NCI-H748 (cell line): ENCODE data around the gene TNK2.

Source experiments
- DNase-seq: peaks from one replicate; lab custom pipeline; 2025; ENCODE audit not compliant: unreplicated experiment; lab: John Stamatoyannopoulos, UW

The TNK2 gene

GRCh38 chr3:195900436-195901355 lies 7.7 kb downstream of the TNK2 start:
- no peak for DNase-seq

DNA sequence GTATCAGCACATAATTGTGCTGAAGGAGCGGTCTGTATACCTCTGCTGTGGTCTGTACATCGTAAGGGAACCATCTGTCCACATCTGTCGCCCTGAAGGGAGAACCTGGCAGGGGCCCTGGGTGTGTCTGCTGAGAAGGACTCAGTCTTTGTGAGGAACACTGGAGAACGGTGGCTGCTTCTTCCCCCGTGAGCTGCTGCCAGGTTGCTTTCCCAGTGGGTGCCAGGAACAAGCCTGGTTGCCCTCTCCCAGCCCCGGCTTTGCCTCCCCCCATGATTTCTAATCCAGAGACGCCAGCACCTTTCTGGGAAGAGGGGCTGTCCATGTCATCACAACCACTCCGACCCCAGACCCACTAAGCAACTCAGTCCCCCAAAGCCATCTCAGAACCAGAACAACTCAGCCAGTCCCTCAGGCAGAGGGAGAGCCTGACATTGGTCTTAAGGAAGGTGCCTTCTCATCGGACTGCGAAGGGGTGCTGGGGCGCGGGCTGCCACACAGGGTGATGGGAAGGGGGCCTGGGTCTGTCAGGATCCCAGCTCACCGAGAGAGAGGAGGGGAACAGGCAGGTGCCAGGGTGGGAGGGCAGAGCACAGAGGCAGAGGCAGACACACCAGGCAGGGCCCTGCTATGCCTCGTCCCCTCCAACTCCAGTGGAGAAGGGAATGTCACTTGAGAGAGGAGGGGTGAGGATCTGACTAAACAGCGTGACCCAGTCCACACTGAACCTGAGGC lies 8.5 kb downstream of the TNK2 start:
- no peak for DNase-seq

DNA sequence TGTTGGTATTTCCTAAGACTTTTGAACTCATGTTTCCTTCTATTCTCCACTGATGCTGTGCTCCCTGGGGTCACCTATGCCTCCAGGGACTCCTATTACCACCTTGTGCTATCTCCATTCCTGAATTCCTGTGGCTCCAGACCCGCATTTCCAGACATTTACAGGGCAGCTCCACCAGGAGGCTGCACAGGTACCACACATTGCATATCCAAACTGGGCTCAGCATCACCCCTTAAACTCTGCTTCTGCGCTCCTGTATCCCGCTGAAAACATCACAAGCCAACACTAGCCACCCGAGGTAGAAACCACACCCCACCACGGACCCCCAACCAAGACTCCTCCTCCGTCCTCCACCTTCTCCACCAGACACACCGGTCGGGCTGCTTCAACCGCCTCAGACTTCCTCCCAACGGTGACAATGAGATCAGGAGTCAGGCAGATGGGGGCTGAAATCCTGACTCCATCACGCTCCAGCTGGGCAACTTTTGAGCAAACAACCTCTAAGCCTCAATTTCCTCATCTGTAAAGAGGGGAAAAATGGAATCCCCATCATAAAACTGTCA lies 10.4 kb downstream of the TNK2 start:
- DNase-seq, result no peak

GRCh38 chr3:195897081-195897852 lies 11.1 kb downstream of the TNK2 start:
- DNase-seq, result no peak

DNA sequence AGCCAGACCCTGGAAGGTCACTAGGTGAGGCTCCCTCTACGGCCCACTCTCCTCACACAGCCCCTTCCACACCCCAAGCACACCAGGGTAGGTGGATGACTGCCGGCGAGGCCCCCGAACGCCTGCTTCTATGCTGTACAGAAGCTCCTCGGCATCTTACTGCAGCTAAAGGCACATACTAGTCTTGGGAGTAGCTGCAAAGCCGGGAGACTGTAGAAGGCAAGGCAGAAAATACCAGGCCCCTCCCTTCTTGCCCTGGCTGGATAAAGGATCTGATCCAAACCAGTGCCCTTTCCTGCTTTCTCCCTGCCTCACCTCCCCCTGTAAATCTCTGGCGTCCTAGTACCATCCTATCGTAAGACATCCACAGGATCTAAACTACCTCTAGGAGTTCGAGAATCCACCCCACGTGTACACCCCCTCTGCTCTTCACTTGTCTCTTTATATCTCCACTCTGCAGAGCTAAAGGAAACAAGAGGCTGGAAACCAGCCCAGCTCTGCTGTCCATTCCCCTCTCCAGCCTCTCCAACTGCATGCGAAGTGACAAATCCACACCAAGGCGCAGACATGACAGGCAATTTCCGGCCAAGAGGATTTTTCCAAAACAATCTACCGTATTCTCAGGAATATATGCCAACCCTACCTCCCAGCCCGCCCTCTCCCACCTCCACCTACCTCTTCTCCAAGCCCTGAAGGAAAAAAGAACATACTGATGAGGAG lies 11.8 kb downstream of the TNK2 start:
- no peak for DNase-seq

GRCh38 chr3:195895861-195896360 lies 12.4 kb downstream of the TNK2 start:
- peak; percentile 36 for DNase-seq

DNA sequence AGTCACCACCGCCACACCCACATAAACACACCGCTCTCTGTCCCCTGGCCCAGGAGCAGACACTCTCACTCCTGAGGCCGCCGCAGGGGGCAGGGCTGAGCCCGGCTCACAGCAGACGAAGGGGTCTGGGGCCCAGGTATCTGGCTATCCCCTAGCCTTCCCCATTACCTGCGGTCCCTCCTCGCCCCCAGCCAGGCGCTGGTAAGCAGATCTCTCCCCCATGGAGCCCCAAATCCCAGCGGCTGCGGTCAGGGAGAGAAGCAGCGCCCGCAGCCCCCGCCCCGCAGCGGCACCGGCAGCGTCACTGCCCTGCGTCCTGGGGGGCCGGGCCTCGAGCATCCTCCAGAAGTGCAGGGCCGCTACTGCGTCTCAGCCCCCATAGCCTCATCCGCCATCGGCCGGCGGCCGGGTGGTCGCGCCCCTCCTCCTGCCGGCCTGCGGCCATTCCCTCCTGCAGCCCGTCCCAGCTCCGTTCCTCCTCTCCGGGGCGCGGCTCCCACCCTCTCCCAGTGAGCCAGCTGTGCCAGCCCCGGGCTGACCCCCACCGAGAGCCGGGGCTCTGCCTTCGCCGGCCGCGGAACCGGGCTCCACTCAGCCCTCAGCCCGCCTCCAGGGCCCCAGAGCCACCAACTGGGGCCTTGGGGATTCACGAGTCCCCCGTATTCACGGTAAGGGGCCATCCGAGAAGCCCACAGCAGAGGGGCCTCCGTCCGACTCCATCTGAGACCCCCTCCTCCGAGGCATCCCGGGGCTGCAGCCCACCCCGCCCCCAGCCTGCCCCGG lies 13.1 kb downstream of the TNK2 start:
- peak; percentile 63 for DNase-seq

- DNase-seq, result no peak
Measured at GRCh38 chr3:195893916-195894465, 14.4 kb downstream of the TNK2 start.

DNA sequence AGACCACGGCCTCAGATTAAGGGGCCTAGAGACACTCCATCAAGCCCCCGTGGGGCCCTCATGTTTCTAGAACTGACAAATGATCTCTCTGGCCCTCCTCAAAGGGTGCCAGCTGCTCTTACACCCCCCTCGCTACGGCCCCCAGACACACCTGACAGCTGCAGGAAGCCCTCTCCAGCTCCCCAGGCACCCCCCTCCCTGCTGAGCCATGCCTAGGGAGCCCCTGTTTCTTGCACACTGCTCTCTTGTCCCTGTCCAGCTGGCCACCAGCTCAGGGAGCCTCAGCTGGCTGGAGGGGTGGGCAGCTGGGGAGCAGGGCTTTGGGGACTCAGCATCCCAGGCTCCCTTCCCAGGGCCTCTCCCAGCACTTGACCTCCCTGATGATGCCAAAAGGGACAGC lies 14.8 kb downstream of the TNK2 start:
- no peak for DNase-seq

DNA sequence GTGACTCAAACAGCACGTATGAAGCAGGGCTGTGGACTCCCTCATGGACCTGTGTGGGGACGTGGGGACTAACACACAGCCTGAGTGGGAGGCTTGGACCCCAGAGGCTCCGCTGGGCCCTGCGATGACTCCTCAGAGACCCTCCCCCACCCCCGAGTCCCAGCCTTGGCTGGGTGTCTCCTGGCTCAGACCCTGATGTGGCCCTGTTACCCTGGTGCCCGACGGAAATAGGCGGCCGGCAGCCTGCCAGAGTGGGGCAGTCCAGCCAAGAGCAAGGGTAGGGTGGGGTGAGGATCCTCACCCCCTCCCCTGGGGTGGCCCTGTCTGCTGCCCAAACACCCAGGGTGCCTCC lies 15.3 kb downstream of the TNK2 start:
- no peak for DNase-seq

GRCh38 chr3:195892105-195893043 lies 16.0 kb downstream of the TNK2 start:
- no peak for DNase-seq

GRCh38 chr3:195891431-195892104 lies 16.8 kb downstream of the TNK2 start:
- no peak for DNase-seq

- DNase-seq, result no peak
Measured at GRCh38 chr3:195889870-195890295, 18.5 kb downstream of the TNK2 start.

DNA sequence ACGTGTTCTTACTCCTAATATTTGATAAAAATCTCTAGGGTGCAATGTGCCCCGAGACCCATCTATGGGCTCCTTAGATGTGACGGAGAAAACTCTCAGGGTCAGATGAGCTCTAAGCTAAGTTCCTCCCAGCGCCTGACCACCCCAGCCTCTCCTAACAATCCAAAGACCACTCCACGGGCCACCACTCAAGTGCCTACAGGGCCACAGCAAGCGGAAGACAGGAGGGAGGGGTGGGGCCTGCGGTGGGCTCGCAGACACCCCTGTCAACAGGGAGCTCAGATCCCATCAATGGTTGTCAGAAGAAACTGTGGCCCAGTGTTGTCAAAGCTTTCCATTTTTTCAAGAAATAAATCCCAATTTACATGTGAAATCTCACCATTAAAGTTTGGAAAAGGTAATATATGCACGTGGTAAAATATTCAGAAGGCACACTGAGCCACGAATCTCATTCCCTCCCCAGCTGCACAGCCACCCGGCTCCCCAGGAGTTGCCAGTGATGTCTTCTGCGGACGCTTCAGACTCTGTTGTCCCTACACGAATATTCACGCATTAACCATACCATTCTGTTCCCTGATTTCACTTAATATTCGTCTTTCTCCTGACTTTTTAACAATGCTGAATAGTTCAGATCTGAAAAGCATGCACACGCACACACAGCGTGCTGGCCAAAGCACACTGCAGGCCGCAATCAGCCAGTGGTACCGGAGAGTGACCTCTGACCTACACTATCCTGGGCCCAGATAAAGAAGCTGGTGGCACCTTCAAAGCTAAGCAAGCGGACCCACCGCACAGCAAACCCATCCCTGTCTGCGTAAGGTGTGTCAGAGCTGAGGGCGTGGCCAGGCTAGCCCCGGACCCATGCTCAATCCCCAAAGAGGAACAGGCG lies 19.1 kb downstream of the TNK2 start:
- DNase-seq, result no peak

GRCh38 chr3:195888311-195888761 lies 20.0 kb downstream of the TNK2 start:
- DNase-seq, result no peak

GRCh38 chr3:195887670-195888069 lies 20.7 kb downstream of the TNK2 start:
- no peak for DNase-seq
